Skeletal muscle tissue (tissue), 4 donors: Measurements from ENCODE around the gene KEL. TPM values are rescaled to one million over a fixed set of nuclear protein-coding genes. Genes with fewer than 3 reads are reported as not detected.

Source experiments
- H3K27ac ChIP-seq: one replicate; pipeline ENCODE4 v1.7.0; 2013; ENCODE audit warnings: mild to moderate bottlenecking, low read depth, low read length, inconsistent platforms
- H3K27me3 ChIP-seq, 3 donors: one replicate each; pipeline ENCODE4 v1.7.0; 2013; ENCODE audit warnings: low read length in 3 of 3; ENCODE audit not compliant: control insufficient read depth in 3 of 3, insufficient read depth in 3 of 3
- H3K36me3 ChIP-seq, 3 donors: one replicate each; pipeline ENCODE4 v1.7.0; 2013; ENCODE audit warnings: low read length in 3 of 3; ENCODE audit not compliant: control insufficient read depth in 3 of 3, insufficient read depth in 3 of 3
- H3K4me1 ChIP-seq, 3 donors: one replicate each; pipeline ENCODE4 v1.7.0; 2013; ENCODE audit warnings: low read length in 3 of 3, mild to moderate bottlenecking in 3 of 3; ENCODE audit not compliant: control insufficient read depth in 3 of 3, insufficient read depth in 3 of 3
- H3K4me3 ChIP-seq, 3 donors: one replicate each; pipeline ENCODE4 v1.7.0; 2013; ENCODE audit warnings: low read length in 3 of 3
- H3K9ac ChIP-seq, 3 donors: one replicate each; pipeline ENCODE4 v1.7.0; 2013; ENCODE audit warnings: low read length in 3 of 3, mild to moderate bottlenecking in 3 of 3, moderate library complexity in 2 of 3, low read depth in 1 of 3
- H3K9me3 ChIP-seq, 3 donors: one replicate each; pipeline ENCODE4 v1.7.0; 2013; ENCODE audit warnings: low read length in 3 of 3; ENCODE audit not compliant: control insufficient read depth in 3 of 3
- total RNA-seq: library from RNA; depleted of rRNA; stranded (reverse); fragments of >200 nt; gene quantifications from one replicate; pipeline ENCODE4 v1.2.3, GENCODE V29; 2014
- donor health status: Osteomylitis.

The KEL gene
- total RNA-seq, 1 donor from 2014 or later = 3.1 TPM

DNA sequence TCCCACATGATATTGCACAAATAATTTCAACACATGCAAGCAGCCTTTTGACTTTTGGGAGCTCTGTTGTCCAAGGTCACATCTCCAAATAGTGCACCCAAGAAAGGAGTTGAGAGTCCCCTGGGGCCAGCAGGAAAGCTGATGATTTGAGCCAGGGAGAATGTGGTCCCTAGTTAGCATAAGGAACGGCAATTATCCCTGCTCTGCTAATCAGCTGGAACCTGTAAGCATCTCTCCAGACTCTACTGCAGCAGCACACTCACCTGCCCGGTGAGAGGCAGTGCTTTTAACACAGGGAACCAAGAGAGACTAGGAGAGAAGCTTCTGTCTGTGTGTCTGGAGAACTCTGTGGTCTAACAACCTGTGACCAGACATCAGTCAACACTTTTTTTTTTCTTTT is 45.7 kb downstream of the KEL start:
- Histone ChIP-seq H3K9me3 (no peaks in the 10 kb centered on the region), H3K9ac (no peak overlapping the region), H3K27ac (no peak overlapping the region), H3K36me3 (no peaks in the 10 kb centered on the region), H3K27me3 (peaks cover 0 to 2% (median 2%) of the 10 kb centered on the region in 3 donors), H3K4me3 (no peak overlapping the region), H3K4me1 (no peaks in the 10 kb centered on the region)

DNA sequence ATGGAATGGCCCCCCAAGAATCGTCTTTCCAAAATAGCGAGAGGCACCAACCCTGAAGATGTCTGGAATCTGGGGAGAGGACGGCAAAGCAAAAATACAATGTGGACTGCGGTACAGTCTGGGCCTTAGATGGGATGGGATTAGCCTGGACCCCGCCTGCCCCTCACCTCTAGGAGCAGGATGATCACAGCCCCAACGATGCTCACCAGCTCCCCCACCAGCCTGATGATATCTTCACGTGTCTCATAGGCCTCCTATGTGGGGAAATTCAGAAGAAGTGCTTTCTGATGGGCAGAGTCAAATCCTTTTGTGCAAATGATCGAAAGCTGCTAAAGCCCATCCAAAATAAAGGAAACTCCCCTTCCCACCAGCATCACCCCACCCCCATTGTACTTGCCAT is 46.8 kb downstream of the KEL start:
- Histone ChIP-seq H3K4me3 (no peak overlapping the region), H3K27ac (no peak overlapping the region), H3K9ac (no peak overlapping the region), H3K36me3 (no peaks in the 10 kb centered on the region), H3K4me1 (no peaks in the 10 kb centered on the region), H3K9me3 (no peaks in the 10 kb centered on the region), H3K27me3 (peaks cover 0 to 2% (median 2%) of the 10 kb centered on the region in 3 donors)

DNA sequence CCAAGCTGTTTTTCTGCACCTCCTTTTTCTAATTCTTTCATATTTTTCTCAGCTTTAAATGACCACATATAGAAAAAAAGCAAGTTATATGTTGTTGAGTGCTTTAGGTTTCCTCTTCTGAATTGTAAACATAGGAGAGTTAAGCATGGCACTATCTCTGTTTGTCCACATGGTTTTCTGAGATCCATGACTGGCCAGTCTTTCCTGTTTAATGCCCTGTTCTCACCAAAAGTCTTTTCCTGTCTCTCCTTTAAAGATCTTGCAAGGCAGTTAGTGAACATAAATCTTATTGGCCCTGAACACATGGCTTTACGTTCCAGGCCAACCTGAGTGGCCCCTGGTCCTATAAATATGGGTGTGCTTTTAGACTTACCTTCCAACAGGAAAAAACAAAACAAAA is 48.0 kb downstream of the KEL start:
- Histone ChIP-seq H3K4me3 (no peak overlapping the region), H3K27me3 (peaks cover 0 to 2% (median 2%) of the 10 kb centered on the region in 3 donors), H3K36me3 (no peaks in the 10 kb centered on the region), H3K9me3 (no peaks in the 10 kb centered on the region), H3K27ac (no peak overlapping the region), H3K9ac (no peak overlapping the region), H3K4me1 (no peaks in the 10 kb centered on the region)

DNA sequence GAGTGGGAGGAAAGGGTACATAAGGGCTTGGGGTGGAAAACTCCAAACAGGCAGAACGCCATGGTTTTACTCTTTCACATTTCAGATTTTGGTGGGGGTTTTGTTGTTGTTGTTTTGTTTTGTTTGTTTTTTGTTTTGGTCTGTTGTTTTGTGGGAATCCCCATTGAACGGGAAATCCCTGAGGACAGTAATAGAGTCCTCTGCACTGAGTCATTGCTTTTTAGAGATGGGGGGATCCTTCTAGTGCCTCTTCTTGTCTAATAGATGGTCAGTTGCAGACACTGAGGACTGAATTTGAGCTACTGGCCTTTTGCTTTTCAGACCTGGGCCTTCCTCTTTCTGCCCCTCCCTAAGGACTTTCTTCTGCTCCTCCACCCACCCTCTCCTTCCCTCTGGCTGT is 48.6 kb downstream of the KEL start:
- H3K4me1 ChIP-seq = no peaks in the 10 kb centered on the region
- H3K9ac ChIP-seq = no peak overlapping the region
- H3K9me3 ChIP-seq = no peaks in the 10 kb centered on the region
- no peaks in the 10 kb centered on the region for H3K36me3 ChIP-seq
- no peak overlapping the region for H3K27ac ChIP-seq
- H3K4me3 ChIP-seq = no peak overlapping the region
- peaks cover 0 to 2% (median 2%) of the 10 kb centered on the region in 3 donors for H3K27me3 ChIP-seq

DNA sequence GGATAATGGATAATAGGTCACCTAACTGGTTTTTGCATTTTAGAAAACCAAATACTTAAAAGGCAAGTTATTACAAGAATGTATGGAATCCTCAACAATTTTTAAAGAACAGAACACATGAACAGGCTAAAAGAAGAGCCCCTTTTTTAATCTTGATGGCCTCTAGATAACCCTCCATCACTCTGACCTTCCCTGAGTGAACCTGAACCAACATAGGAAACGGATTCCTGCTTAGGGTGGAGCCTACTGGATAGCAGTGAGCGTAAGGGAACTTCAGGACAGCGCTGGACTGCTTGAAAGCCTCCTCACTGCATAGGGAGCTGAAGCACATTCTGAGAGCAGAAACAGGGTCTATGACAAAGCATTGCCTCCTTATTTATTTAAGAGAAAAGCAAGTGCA is 49.1 kb downstream of the KEL start:
- Histone ChIP-seq H3K4me3 (no peak overlapping the region), H3K27ac (no peak overlapping the region), H3K4me1 (no peaks in the 10 kb centered on the region), H3K36me3 (no peaks in the 10 kb centered on the region), H3K9me3 (no peaks in the 10 kb centered on the region), H3K9ac (no peak overlapping the region), H3K27me3 (peaks cover 0 to 2% (median 2%) of the 10 kb centered on the region in 3 donors)

DNA sequence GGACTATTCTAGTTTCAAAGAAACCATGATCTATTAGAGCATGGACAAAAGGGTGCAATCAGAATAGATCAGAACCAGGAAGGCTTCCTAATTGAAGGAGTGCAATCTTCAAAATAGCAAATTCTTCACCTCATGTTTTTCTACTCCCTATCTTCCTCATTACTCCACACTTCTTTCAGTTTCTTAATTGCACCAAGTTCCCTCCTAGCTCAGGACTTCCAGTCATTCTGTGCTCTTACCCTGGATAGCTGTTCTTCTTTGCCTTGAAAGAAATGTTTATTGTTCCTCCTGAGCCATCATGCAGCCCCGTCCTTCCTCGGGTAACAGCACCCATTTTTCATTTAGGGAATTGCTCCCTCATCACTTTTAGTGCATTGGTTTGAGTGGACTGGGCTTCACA is 51.7 kb downstream of the KEL start:
- no peak overlapping the region for H3K9ac ChIP-seq
- no peak overlapping the region for H3K4me3 ChIP-seq
- H3K27me3 ChIP-seq = no peaks in the 10 kb centered on the region
- no peaks in the 10 kb centered on the region for H3K36me3 ChIP-seq
- H3K27ac ChIP-seq = no peak overlapping the region
- H3K4me1 ChIP-seq = no peaks in the 10 kb centered on the region
- no peaks in the 10 kb centered on the region for H3K9me3 ChIP-seq

DNA sequence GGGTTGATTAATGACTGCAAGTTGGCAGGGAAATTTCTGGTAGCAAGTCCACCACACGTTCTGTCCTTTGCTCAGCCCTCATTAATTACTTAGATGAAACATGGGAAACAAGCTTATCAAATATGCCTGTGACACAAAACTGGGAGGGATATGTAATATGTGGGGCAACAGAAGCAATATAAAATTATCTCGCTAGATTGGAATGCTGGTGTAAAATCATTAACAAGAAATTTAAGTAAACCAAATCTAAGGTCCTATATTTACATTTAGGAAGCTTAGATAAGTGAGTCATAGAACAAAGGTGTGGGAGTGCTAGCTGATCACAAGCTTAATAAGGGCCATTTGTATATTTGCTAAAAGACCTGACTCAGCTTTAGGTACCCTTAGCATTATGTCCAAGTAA is 52.1 kb downstream of the KEL start:
- H3K27ac ChIP-seq = no peak overlapping the region
- H3K36me3 ChIP-seq = no peaks in the 10 kb centered on the region
- no peaks in the 10 kb centered on the region for H3K4me1 ChIP-seq
- no peak overlapping the region for H3K9ac ChIP-seq
- H3K4me3 ChIP-seq = no peak overlapping the region
- no peaks in the 10 kb centered on the region for H3K27me3 ChIP-seq
- no peaks in the 10 kb centered on the region for H3K9me3 ChIP-seq

DNA sequence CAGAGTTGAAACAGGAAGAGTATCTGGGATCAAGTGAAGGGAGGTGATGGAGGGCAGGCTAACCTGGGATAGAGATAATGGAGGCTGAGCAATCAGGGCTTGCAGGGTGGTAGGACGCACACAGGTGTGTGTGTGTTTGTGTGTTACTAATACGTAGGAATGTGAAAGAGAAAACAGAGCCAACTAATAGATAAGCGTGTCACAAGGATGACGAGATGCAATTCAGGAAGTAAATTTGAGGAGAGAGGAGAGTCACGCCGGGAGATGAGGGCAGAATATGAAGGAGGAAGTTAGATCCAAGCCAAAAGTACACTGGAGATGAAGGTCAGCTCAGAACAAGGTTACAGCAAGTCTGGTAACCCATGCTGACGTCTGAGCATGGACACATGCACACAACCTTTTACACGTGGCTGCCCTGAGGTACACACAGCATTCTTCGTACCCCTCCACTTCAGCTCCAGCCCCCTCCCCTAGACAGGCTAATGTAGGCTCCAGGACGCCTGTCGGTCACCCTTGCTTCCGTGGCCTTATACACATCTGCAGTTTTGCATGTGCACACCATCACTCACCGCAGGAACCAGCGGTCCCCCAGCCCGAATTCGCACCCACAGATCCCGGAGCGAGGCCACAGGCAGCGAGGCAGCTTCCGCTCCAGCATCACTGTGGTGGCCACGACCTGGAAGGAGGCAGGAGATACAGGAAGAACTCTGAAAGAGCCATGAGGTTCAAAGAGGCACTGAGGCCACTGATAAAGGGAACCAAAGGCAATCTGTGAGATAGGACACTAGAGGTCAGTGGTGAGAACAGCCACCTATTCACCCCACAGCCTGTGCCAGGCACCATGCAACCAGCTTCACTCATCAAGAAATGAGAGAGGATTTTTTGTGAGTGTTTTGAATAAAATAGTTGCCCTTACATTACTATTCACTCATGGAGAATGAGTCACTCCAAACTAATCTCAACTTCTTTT is 53.0 kb downstream of the KEL start:
- Histone ChIP-seq H3K9ac (no peak overlapping the region), H3K27me3 (no peaks in the 10 kb centered on the region), H3K4me3 (no peak overlapping the region), H3K4me1 (no peaks in the 10 kb centered on the region), H3K27ac (no peak overlapping the region), H3K9me3 (no peaks in the 10 kb centered on the region), H3K36me3 (no peaks in the 10 kb centered on the region)

DNA sequence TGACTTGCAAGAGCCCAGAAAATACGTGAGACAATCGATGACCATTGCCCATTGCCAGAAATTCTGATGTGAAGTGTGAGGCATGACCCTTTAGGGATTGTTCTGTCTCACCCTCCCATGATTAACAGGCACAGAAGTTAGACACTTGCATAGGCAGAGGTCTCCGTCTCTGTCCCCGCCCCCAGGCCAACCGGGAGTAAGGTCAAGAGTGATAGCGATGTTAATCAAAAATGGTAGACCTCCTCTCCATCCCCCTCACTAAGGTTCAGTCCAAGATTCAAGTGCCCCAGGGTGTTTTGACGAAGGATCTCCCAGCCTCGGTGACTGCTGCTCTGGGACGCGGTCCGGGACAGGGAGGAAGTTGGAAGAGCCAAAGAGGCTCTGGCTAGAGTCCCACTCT is 53.9 kb downstream of the KEL start:
- H3K4me1 ChIP-seq = no peaks in the 10 kb centered on the region
- no peak overlapping the region for H3K27ac ChIP-seq
- H3K4me3 ChIP-seq = no peak overlapping the region
- H3K9me3 ChIP-seq = no peaks in the 10 kb centered on the region
- H3K9ac ChIP-seq = no peak overlapping the region
- H3K27me3 ChIP-seq = no peaks in the 10 kb centered on the region
- no peaks in the 10 kb centered on the region for H3K36me3 ChIP-seq

DNA sequence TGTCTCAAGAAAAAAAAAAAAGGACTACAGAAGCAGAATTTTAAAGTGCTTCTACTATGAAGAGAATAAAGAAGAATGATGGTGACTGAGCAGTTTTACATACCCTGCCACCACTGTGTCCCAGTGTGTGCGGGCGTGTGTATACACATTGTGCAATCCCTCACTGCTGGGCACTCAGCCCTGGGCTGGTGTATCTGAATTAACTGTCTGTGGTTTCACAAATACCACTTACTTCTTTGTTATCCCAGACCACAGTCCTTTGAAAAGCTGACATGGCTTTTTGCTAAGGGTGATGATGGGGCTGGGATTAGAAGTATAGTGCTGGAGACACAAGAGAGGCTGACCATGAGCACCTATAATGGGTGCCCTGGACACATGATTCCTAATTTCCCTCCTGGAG is 55.5 kb downstream of the KEL start:
- no peaks in the 10 kb centered on the region for H3K27me3 ChIP-seq
- H3K36me3 ChIP-seq = no peaks in the 10 kb centered on the region
- H3K27ac ChIP-seq = no peak overlapping the region
- H3K4me3 ChIP-seq = no peak overlapping the region
- no peaks in the 10 kb centered on the region for H3K9me3 ChIP-seq
- no peaks in the 10 kb centered on the region for H3K4me1 ChIP-seq
- no peak overlapping the region for H3K9ac ChIP-seq
